ENCODE data around the gene SLCO3A1. TPM values are rescaled to one million over a fixed set of nuclear protein-coding genes. Genes with fewer than 3 reads are reported as not detected.

SLCO3A1 gene
- total RNA-seq, 4 donors from 2014 or later: 4.4 to 66.2 (median 5.1) TPM

DNA sequence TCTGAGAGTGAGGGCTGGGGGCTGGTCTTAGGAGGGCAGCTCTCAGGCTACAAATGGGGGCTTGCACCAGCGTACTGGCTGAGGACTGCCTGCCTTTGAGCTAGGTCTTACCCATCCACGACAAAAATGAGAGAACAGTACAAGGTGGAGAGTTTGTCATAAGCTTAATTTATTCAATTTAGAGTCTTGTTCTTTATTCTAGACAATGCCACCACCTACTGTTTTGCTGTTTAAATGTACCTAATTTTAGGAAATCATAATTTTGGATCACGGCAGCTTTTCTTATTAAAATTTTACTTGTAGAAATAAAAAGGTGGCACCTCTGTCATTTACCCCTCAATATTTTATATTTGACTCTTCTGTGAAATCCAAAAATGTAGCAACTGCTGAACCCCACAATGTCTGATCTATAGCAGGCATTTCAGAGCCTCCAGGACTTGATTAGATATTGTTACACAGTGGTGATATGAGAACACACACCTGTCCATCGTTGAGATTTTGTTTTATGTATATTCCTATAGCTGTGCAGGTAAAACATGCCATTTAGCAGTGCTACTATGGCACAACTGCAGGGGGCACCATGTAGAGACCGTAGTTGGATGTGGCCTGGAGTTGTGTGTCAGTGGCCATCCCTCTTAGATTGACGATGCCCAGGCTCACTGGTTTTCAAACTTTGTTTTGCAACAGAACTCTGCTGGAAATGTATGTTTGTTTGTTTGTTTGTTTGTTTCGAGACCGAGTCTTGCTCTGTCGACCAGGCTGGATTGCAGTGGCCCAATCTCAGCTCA lies 88.6 kb downstream of the SLCO3A1 start:
- no peak for DNase-seq

DNA sequence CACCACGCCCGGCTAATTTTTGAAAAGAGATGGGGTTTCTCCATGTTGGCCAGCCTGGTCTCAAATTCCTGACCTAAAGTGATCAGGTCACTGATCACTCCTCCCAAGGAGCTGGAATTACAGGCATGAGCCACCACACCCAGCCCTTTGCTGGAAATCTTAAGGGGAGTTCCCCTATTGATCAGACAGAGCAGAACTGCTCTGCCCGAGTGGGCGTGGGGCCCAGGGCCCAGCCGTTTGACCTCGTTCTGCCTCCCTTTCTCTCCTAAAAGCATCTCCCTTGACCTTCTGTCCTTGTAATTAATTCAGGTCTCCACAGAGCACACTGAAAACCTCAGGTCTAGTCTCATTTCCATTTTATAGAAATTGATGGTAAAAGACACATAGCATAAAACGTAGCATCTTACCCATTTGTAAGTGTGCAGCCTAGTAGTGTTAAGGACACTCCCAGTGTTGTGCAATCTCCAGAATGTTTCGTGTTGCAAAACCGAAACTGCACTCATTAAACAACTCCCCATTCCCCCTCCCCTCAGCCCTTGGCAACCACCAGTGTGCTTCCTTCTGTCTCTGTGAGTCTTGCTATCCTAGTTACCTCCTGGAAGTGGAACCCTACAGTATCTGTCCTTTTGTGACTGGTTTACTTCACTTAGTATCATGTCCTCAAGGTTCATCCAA lies 89.3 kb downstream of the SLCO3A1 start:
- no peaks in the 10 kb centered on the region for H3K9me3 ChIP-seq
- H3K27me3 ChIP-seq: no peaks in the 10 kb centered on the region
- TF ChIP-seq POLR2AphosphoS5 (IDR thresholded peaks at IDR 0.05) (peak; percentile 42 to 67 (median 53)), POLR2A (IDR thresholded peaks at IDR 0.05) (no peak), EP300 (IDR thresholded peaks at IDR 0.05; ENCODE audit: low read depth) (no peak)
- TF ChIP-seq, protein P1, sequence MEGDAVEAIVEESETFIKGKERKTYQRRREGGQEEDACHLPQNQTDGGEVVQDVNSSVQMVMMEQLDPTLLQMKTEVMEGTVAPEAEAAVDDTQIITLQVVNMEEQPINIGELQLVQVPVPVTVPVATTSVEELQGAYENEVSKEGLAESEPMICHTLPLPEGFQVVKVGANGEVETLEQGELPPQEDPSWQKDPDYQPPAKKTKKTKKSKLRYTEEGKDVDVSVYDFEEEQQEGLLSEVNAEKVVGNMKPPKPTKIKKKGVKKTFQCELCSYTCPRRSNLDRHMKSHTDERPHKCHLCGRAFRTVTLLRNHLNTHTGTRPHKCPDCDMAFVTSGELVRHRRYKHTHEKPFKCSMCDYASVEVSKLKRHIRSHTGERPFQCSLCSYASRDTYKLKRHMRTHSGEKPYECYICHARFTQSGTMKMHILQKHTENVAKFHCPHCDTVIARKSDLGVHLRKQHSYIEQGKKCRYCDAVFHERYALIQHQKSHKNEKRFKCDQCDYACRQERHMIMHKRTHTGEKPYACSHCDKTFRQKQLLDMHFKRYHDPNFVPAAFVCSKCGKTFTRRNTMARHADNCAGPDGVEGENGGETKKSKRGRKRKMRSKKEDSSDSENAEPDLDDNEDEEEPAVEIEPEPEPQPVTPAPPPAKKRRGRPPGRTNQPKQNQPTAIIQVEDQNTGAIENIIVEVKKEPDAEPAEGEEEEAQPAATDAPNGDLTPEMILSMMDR (IDR thresholded peaks at IDR 0.05): no peak
- peak overlapping the region; percentile 77 to 86 (median 81) for H3K27ac ChIP-seq
- DNase-seq: peak; percentile 84
- WGBS, 2 donors (ENCODE audit: low coverage in 1 of 2): 12 to 31% methylated on average over 9 of the region's 9 CpGs
- H3K4me3 ChIP-seq: peak overlapping the region in 1 of 4 donors; percentile 17
- no peaks in the 10 kb centered on the region for H3K36me3 ChIP-seq
- H3K4me1 ChIP-seq: peaks cover 9 to 63% (median 38%) of the 10 kb centered on the region in 4 donors
- in situ Hi-C loops (cut with MboI; ENCODE audit: low pct_ligation_motif_present in 1 of 4, low pct_unique_long_range_greater_than_20kb in 1 of 4, low sequenced_read_pairs in 3 of 4): no loop called here
- intact Hi-C loops (cut with DNase I; ENCODE audit: low total_unique reads): no loop called here

More for the DNA sequence above, 88.6 kb downstream of the SLCO3A1 start:
- intact Hi-C loops (cut with DNase I; ENCODE audit: low total_unique reads): no loop called here
- WGBS, 2 donors (ENCODE audit: low coverage in 1 of 2): 61 to 65% methylated on average over 3 to 9 of the region's 9 CpGs
- Histone ChIP-seq H3K9me3 (no peaks in the 10 kb centered on the region), H3K36me3 (no peaks in the 10 kb centered on the region), H3K4me3 (no peak overlapping the region), H3K27me3 (no peaks in the 10 kb centered on the region), H3K27ac (peak overlapping the region; percentile 77 to 86 (median 81)), H3K4me1 (peaks cover 9 to 58% (median 34%) of the 10 kb centered on the region in 4 donors)
- in situ Hi-C loops (cut with MboI; ENCODE audit: low pct_ligation_motif_present in 1 of 4, low pct_unique_long_range_greater_than_20kb in 1 of 4, low sequenced_read_pairs in 3 of 4): no loop called here
- TF ChIP-seq POLR2A (IDR thresholded peaks at IDR 0.05) (no peak), POLR2AphosphoS5 (IDR thresholded peaks at IDR 0.05) (no peak)
- TF ChIP-seq, protein P1 (IDR thresholded peaks at IDR 0.05): peak in 2 of 5 experiments; percentile 5 to 10

GRCh38 chr15:91944331-91944730 lies 90.8 kb downstream of the SLCO3A1 start:
- in situ Hi-C loops (cut with MboI; ENCODE audit: low pct_ligation_motif_present in 1 of 4, low pct_unique_long_range_greater_than_20kb in 1 of 4, low sequenced_read_pairs in 3 of 4): no loop called here

GRCh38 chr15:91945385-91945784 lies 91.9 kb downstream of the SLCO3A1 start:
- WGBS, 2 donors (ENCODE audit: low coverage in 1 of 2): 81% methylated on average over 6 of the region's 6 CpGs
- Histone ChIP-seq H3K36me3 (no peaks in the 10 kb centered on the region), H3K9me3 (no peaks in the 10 kb centered on the region), H3K27me3 (no peaks in the 10 kb centered on the region), H3K4me1 (peaks cover 17 to 64% (median 44%) of the 10 kb centered on the region in 4 donors), H3K27ac (no peak overlapping the region), H3K4me3 (no peak overlapping the region)
- TF ChIP-seq POLR2A (IDR thresholded peaks at IDR 0.05) (no peak), EP300 (IDR thresholded peaks at IDR 0.05; ENCODE audit: low read depth) (no peak), POLR2AphosphoS5 (IDR thresholded peaks at IDR 0.05) (no peak)
- TF ChIP-seq, protein P1 (IDR thresholded peaks at IDR 0.05): no peak
- in situ Hi-C loops (cut with MboI; ENCODE audit: low pct_ligation_motif_present in 1 of 4, low pct_unique_long_range_greater_than_20kb in 1 of 4, low sequenced_read_pairs in 3 of 4) (no loop called here), intact Hi-C loops (cut with DNase I; ENCODE audit: low total_unique reads) (no loop called here)
- DNase-seq: no peak

More at GRCh38 chr15:91944331-91944730, 90.8 kb downstream of the SLCO3A1 start:
- no peaks in the 10 kb centered on the region for H3K27me3 ChIP-seq
- peak overlapping the region in 1 of 4 donors; percentile 79 for H3K27ac ChIP-seq
- intact Hi-C loops (cut with DNase I; ENCODE audit: low total_unique reads): no loop called here
- no peaks in the 10 kb centered on the region for H3K36me3 ChIP-seq
- WGBS, 2 donors (ENCODE audit: low coverage in 1 of 2): 66 to 100% methylated on average over 1 to 6 of the region's 6 CpGs
- no peak for DNase-seq
- TF ChIP-seq, protein P1 (IDR thresholded peaks at IDR 0.05): no peak
- TF ChIP-seq POLR2AphosphoS5 (IDR thresholded peaks at IDR 0.05): no peak
- no peak for TF ChIP-seq POLR2A (IDR thresholded peaks at IDR 0.05)
- no peak overlapping the region for H3K4me3 ChIP-seq
- H3K9me3 ChIP-seq: no peaks in the 10 kb centered on the region
- H3K4me1 ChIP-seq: peaks cover 17 to 71% (median 47%) of the 10 kb centered on the region in 4 donors

Measured in transverse colon (tissue), 4 donors.